GM19238 (cell line): Measurements from ENCODE around the gene P2RY14.

ENCODE experiments used
- DNase-seq: peaks from one replicate; pipeline ENCODE4 v3.0.0; 2011; ENCODE audit warnings: low spot score; ENCODE audit not compliant: insufficient read length

P2RY14 gene

DNA sequence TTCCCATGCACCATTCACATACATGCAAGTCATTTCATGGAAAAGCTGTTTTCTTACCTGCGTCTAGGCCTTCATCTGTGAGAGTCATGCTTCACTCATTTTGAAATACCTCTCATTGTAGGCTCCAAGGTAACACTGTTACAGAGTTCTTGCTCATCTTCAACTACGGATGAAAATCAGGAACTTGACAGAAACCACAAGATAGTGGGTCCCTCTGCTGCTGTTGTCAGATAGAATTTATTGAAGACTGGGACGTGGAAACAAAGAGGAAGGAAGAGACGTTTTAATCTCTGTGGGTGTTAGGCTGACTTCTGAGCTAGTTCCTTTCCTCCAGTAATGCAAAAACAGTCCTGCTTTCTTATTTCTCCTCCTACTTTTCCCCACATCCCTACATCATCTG lies at the start of gene P2RY14:
P2RY14 (minus strand) TSS at position 313 of the 400 bp plus-strand sequence. CDS start 64,226 bp downstream, outside the sequence.
- DNase-seq = no peak

DNA sequence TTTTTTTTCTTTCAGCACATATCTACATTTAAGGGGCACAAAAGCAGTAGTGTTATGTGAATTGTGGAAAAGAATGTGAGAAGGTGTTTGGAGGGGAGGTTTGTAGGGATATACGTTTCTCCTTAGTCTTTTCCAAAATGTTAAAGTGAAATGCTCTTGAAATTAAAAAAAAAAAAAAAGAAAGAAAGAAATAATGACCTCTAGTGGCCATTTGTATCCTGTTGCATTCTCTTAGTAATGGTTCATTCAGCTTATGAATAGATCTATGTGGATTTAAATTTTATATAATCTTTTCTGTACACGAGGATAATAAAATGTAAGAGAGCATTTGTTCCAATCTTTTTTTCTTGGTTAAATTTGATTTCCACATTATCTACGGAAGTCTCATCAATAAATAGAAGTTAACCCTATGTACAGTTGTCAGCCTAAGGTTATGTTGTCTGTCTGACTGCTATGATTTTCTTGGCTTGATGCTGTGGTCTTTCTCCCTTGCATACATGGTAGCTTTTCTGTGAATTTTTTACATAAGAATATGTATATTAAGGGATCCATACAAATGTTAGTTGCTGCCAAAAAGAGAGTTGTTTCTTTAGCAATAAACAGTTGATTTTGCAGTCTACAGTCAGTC lies 49.3 kb upstream of the P2RY14 start:
- DNase-seq = no peak

GRCh38 chr3:151322511-151322910 lies 44.2 kb upstream of the P2RY14 start:
- no peak for DNase-seq

- DNase-seq = no peak
These were observed 43.2 kb upstream of the P2RY14 start for GRCh38 chr3:151321526-151321925.

GRCh38 chr3:151320131-151320530 lies 41.8 kb upstream of the P2RY14 start:
- no peak for DNase-seq

DNA sequence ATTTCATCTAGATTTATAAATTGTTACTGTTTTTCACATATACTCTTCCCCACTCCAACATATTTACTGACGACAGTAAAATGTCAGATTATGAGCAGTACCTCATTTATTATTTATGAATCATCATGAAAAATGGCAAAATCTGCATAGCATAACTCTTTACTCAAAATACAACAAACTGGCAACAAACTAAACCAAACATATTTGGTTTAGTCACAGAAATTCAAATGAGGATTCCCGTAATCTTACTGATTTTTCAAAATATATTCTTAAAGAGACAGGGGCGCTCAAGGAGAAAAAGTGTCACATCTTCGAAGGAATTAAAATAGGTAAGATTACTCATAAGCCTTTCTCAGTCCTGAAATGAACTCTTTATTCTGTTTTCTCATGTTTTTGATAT lies 41.3 kb upstream of the P2RY14 start:
- DNase-seq = no peak

GRCh38 chr3:151318991-151319390 lies 40.6 kb upstream of the P2RY14 start:
- DNase-seq = no peak

DNA sequence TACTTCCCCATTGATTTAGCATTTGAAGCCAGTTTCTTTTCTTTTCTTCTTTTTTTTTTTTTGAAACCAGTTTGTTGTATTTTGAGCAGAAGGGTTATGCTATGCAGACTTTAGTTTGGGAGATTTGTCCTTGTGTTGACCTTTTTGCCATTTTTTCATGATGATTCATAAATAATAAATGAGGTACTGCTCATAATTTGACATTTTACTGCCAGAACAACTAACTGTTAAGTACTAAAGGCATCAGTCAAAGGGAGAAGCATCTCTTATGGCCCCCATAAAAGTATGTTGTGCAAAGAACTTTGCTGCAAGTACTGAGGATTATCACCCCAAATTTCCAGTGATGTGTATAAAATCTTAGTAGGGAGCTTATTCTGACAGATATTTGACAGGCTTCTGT lies 40.0 kb upstream of the P2RY14 start:
- DNase-seq = no peak

- DNase-seq = no peak
These were observed 38.1 kb upstream of the P2RY14 start, which contains the start of gene GPR87 for GRCh38 chr3:151316267-151316991. Gene GPR87 (minus strand): TSS chr3:151316820. CDS start chr3:151300100, 16,720 bp downstream.

DNA sequence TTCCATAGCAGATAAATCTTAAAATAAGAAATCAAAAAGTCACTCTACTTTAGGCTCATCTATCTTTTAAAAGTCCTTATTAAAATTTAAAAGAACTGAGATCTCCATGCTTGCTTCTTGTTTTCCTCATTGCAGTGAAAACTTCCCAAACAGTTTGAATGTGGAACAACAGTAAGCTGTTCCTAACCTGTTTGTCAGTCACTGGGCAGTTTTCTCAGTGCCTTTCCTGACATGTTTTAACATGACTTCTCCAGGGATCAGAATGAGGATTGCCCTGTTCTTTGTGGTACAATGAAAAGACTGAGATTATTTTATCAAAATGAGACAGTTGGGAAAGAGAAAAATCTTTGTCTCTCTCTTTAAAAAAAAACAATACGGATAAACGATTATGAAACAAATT lies 37.5 kb upstream of the P2RY14 start:
- DNase-seq = no peak

DNA sequence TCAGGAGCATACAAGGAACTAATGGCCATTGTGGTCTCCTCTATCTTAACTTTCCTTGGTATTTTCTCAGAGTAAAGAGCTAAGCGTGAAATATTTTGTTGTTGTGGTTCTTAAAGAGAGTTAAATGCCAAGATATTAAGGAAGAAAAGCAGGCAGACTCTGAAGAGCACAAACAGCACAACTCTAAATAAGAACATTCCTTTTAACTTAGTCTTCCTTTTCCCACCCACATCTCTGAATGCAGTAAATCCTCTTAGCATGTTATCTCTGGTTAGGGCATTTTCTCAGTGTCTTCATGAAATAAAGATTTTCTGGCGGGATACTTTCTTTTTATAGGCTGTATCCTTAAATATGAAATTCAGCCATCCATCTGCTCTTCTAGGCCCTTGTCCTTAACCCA lies 36.8 kb upstream of the P2RY14 start:
- no peak for DNase-seq

DNA sequence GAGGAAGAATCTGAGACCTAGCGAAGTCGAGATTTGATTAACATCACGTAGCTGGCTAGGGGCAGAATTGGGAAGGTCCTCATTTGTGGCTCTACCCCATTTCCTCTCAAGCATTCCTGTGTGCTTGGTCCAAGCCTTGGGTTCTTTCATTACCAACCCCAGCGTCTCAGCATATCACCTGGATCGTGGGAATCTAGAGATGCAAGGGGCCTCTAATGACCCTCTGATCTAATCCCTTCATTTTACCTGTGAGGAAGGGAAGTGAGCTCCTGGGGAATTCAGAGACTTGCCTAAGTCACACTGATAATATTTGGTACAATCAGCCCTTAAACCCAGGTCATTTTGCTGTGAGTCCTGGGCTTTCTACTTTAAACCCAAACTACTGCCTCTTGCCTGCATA lies 36.3 kb upstream of the P2RY14 start:
- no peak for DNase-seq

DNA sequence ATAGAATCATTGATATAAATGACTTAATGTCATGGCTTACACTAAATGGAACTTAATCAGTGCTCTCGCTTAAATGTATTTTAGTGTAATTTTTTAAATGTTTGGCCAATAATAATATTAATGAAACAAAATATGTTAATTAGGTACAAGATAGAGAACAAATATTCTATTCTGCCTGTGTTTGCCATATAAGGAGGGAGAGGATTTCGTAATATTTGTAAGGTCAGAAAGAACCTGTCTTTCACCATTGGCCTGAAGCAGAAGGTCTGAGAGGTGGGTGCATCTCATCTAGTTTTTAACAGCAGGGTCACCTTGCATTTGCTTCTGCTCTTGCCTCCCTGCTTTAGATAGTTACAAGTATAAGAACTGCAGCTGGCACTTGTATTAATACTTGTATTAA lies 35.8 kb upstream of the P2RY14 start:
- no peak for DNase-seq

GRCh38 chr3:151312972-151313371 lies 34.6 kb upstream of the P2RY14 start:
- no peak for DNase-seq

GRCh38 chr3:151309566-151309965 lies 31.2 kb upstream of the P2RY14 start:
- DNase-seq = no peak

DNA sequence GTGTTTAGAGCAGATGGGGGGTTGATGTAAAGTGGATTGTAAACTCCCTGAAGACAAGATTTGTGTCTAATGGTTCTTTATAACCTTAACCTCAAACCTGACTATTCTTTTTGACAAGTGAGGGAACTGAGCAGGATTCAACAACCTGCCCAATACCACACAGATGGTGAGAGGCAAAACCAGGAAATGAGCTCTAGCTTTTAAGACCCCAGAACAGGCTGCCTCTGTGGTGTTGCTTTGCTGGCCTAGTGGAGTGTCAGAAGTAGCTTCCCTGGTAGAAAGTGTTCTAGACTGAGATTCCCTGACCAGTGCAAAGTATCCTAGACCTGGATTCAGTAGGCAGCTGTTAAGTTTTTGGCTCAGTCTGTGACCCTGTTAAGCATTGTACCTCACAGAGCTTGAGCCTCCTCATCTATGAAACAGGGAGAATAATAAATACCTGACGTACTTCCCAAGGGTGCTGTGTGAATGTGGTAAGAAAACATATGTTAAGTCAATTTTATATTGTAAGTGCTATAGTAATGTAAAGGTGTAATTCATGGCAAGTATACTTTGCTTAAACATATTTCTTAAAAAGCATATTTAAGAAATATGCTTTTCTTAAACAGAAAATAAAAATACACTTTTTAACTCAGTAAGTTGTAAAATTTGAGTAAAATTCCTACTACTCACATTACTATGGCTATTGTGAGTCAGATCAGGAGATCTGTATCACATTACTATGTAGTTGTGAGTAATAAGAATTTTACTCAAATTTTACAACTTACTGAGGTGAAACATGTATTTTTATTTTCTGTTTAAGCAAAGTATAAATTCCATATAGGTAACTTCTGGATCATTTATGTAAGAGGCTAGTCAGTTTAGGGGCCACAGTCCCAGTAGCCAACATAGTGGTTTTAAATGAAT lies 29.5 kb upstream of the P2RY14 start:
- no peak for DNase-seq

DNA sequence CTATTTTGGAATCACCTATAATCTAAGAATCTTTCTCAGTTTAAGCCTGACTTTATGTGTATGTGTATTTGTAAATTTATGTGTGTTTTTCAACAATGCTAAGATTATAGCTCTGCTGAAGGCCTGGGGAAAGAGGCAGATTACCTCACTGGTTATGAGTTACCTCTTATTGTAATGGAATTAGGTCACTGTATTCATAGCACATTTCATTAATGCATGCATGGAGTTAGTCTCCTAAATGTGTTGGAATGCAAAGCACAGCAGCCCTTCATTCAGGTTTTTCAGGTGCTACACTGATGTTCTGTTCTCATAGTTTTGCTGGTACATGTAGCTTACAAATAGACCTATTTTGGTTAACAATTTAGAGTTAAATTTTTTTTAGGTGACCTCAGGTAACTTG lies 28.8 kb upstream of the P2RY14 start:
- DNase-seq = no peak

DNA sequence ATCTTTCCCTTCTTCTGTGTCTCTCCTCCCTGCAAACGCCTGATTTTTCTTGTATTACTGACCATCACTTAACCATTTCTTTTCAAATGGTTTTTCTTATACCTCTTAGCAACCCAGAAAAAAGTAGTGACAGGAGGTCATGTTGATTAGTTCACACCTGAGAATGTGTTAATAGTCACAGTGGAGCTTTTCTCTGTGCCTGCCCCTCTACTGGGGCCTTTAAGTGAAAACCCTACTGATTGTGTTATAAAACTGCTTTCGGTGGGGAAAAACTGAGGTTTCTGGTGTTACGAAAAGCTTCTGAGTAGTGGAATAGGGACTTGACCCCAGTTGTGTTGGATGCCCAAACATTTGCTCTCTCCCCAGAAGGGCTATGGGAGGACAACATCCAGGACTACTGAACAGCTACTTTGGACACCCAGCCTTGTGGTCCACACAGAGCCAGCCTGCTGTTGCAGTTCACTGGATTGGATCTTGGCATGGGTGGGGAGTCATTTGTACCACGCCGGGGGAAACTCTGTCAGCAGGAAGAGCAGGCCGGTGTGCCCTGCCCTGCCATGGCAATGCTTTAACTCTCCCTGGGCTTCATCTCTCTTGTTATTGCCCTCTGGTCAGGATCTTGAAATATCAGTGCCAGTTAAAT lies 27.9 kb upstream of the P2RY14 start:
- DNase-seq = no peak

GRCh38 chr3:151305775-151306151 lies 27.4 kb upstream of the P2RY14 start:
- DNase-seq = no peak

- DNase-seq = no peak
These were observed 26.9 kb upstream of the P2RY14 start for GRCh38 chr3:151305060-151305774.

- DNase-seq = no peak
These were observed 25.4 kb upstream of the P2RY14 start for GRCh38 chr3:151303751-151304150.
